ENCODE data around the gene USP17L21. TPM values are rescaled to one million over a fixed set of nuclear protein-coding genes. Genes with fewer than 3 reads are reported as not detected.

USP17L21 gene
- total RNA-seq, 3 donors from 2014 or later = not detected

Other genes starting within 250 kb of the USP17L21 start
- under 1 TPM in 1 of 3 donors, not detected in 2; 0.10 TPM for gene FAM90A26, start 92.5 kb upstream of the USP17L21 start, total RNA-seq
- not detected for gene USP17L10, start 52.2 kb upstream of the USP17L21 start, total RNA-seq
- not detected for gene USP17L11, start 47.5 kb upstream of the USP17L21 start, total RNA-seq
- gene USP17L12, start 42.7 kb upstream of the USP17L21 start, total RNA-seq = not detected
- not detected for gene USP17L13, start 38.0 kb upstream of the USP17L21 start, total RNA-seq
- not detected for gene USP17L15, start 28.5 kb upstream of the USP17L21 start, total RNA-seq
- not detected for gene USP17L17, start 19.0 kb upstream of the USP17L21 start, total RNA-seq
- not detected for gene USP17L18, start 14.2 kb upstream of the USP17L21 start, total RNA-seq
- gene USP17L19, start 9.5 kb upstream of the USP17L21 start, total RNA-seq = not detected
- not detected for gene USP17L20, start 4.7 kb upstream of the USP17L21 start, total RNA-seq
- gene USP17L22, start 4.7 kb downstream of the USP17L21 start, total RNA-seq = not detected
- gene USP17L24, start 62.3 kb downstream of the USP17L21 start, total RNA-seq = not detected
- gene USP17L25, start 67.0 kb downstream of the USP17L21 start, total RNA-seq = not detected
- not detected for gene USP17L26, start 71.8 kb downstream of the USP17L21 start, total RNA-seq
- not detected for gene USP17L5, start 76.5 kb downstream of the USP17L21 start, total RNA-seq
- gene USP17L27, start 81.3 kb downstream of the USP17L21 start, total RNA-seq = not detected
- not detected for gene USP17L28, start 86.0 kb downstream of the USP17L21 start, total RNA-seq
- not detected for gene USP17L29, start 90.8 kb downstream of the USP17L21 start, total RNA-seq
- gene USP17L30, start 100.3 kb downstream of the USP17L21 start, total RNA-seq = not detected
- gene DEFB131A, start 181.5 kb downstream of the USP17L21 start, total RNA-seq = not detected